DMS79 treated with DMSO at 0.1 percent for 48 hours (cell line): ENCODE measurements around the gene FCN2.

Source experiments
- DNase-seq: peaks from one replicate; lab custom pipeline; 2025; lab: John Stamatoyannopoulos, UW

FCN2 gene

GRCh38 chr9:134912126-134912840 lies 31.7 kb downstream of the FCN2 start:
- no peak for DNase-seq

- DNase-seq, result no peak
Observed at GRCh38 chr9:134913041-134913712, 32.6 kb downstream of the FCN2 start.

- DNase-seq, result no peak
Observed at GRCh38 chr9:134913713-134914500, 33.3 kb downstream of the FCN2 start.

GRCh38 chr9:134914501-134914834 lies 33.9 kb downstream of the FCN2 start:
- no peak for DNase-seq

- no peak for DNase-seq
Observed at GRCh38 chr9:134915046-134915985, 34.7 kb downstream of the FCN2 start.

- no peak for DNase-seq
Observed at GRCh38 chr9:134916161-134916665, 35.6 kb downstream of the FCN2 start.

- DNase-seq, result no peak
Observed at GRCh38 chr9:134917431-134918373, 37.1 kb downstream of the FCN2 start, which contains the start of gene FCN1. Gene FCN1 (minus strand): TSS chr9:134917912. CDS start chr9:134917871, 41 bp downstream.

GRCh38 chr9:134918646-134919045 lies 38.0 kb downstream of the FCN2 start:
- no peak for DNase-seq

GRCh38 chr9:134919303-134919702 lies 38.7 kb downstream of the FCN2 start:
- DNase-seq, result no peak

- no peak for DNase-seq
Observed at GRCh38 chr9:134922066-134922931, 41.7 kb downstream of the FCN2 start.

GRCh38 chr9:134922932-134923240 lies 42.3 kb downstream of the FCN2 start:
- DNase-seq, result no peak

- no peak for DNase-seq
Observed at GRCh38 chr9:134923466-134923865, 42.9 kb downstream of the FCN2 start.

- no peak for DNase-seq
Observed at GRCh38 chr9:134925011-134925511, 44.5 kb downstream of the FCN2 start.

GRCh38 chr9:134928436-134929192 lies 48.0 kb downstream of the FCN2 start:
- no peak for DNase-seq

GRCh38 chr9:134929193-134930158 lies 48.9 kb downstream of the FCN2 start:
- DNase-seq, result no peak

GRCh38 chr9:134930398-134930797 lies 49.8 kb downstream of the FCN2 start:
- DNase-seq, result no peak

GRCh38 chr9:134932171-134932570 lies 51.6 kb downstream of the FCN2 start:
- DNase-seq, result no peak
